HepG2 (cell line): ENCODE measurements around the gene DAO. TPM values are rescaled to one million over a fixed set of nuclear protein-coding genes. Genes with fewer than 3 reads are reported as not detected.

Experiments
- ATAC-seq: fragments of 200-7000 bp; cut with Tn5 transposase; 3 replicates; pipeline ENCODE4 v1.9.1; 2020; ENCODE audit warnings: mild to moderate bottlenecking, moderate library complexity
- BruUV-seq: library from RNA; stranded (reverse); fragments of 400-500 nt; replicated peaks from 2 replicates; lab custom pipeline; 2021; lab: Mats Ljungman, UMichigan
- CTCF ChIA-PET: fragments of 300-600 bp; formaldehyde crosslinking; extraction: SDS; loops from one replicate; lab custom pipeline; 2021; ENCODE audit warnings: low total read pairs, inconsistent platforms, low intra/inter-chr PET ratio; lab: Yijun Ruan, JAX
- POLR2A ChIA-PET: fragments of 350-600 bp; sonication (Branson Sonifier 250); formaldehyde crosslinking; loops from one replicate; lab custom pipeline; 2020; ENCODE audit warnings: antibody characterized with exemption, inconsistent platforms; lab: Yijun Ruan, JAX
- DNase-seq: peaks from one replicate; pipeline ENCODE4 v3.0.0-alpha.2; 2015; ENCODE audit warnings: low spot score
- FAIRE-seq: peaks from 3 replicates; lab custom pipeline; 2011; peaks lifted over from hg19 to GRCh38; lab: Jason Lieb, UNC
- H2AFZ ChIP-seq: one replicate; pipeline ENCODE4 v1.6.1; 2011; ENCODE audit warnings: low read length, inconsistent platforms
- H3K27ac ChIP-seq: fragments of 300-600 bp; 3 replicates; pipeline ENCODE4 v1.8.0; 2011; ENCODE audit warnings: mixed run types, mild to moderate bottlenecking, mixed read lengths, low read length, inconsistent platforms; ENCODE audit not compliant: insufficient read depth; ENCODE audit errors: extremely low read length
- H3K27me3 ChIP-seq, 2 experiments: fragments of 200-600 bp in 1 of 2; 2 replicates in 1 of 2; 3 replicates in 1 of 2; pipeline versions ENCODE4 v1.6.0 to v1.8.0; 2011; ENCODE audit warnings: low read length in 2 of 2, mild to moderate bottlenecking in 2 of 2, moderate library complexity in 2 of 2, inconsistent platforms in 1 of 2; ENCODE audit not compliant: insufficient read depth in 2 of 2, control insufficient read depth in 1 of 2
- H3K36me3 ChIP-seq, 2 experiments: fragments of 200-600 bp in 1 of 2; replicated peaks in 1 of 2; 2 replicates in 1 of 2; 3 replicates in 1 of 2; pipeline versions ENCODE4 v1.5.1 to v1.8.0; 2011; ENCODE audit warnings: low read length in 2 of 2, inconsistent platforms in 1 of 2; ENCODE audit not compliant: insufficient read depth in 2 of 2, control insufficient read depth in 1 of 2
- H3K4me1 ChIP-seq: 2 replicates; pipeline ENCODE4 v1.5.1; 2012; ENCODE audit warnings: low read length, inconsistent platforms; ENCODE audit not compliant: insufficient read depth
- H3K4me2 ChIP-seq: 2 replicates; pipeline ENCODE4 v1.6.0; 2011; ENCODE audit warnings: low read depth, low read length, inconsistent platforms
- H3K4me3 ChIP-seq, 3 experiments: fragments of 200-600 bp in 1 of 3; sonication (generic), shearing (Covaris generic) in 1 of 3; replicated peaks in 1 of 3; 2 replicates each; pipeline ENCODE4 v1.5.1; 2011 to 2016; ENCODE audit warnings: low read length in 3 of 3, inconsistent platforms in 2 of 3, low read depth in 2 of 3, mild to moderate bottlenecking in 2 of 3, control low read depth in 1 of 3, mixed read lengths in 1 of 3; ENCODE audit not compliant: insufficient read depth in 1 of 3
- H3K79me2 ChIP-seq: one replicate; pipeline ENCODE4 v1.6.1; 2011; ENCODE audit warnings: low read length, inconsistent platforms; ENCODE audit not compliant: insufficient read depth
- H3K9ac ChIP-seq: 2 replicates; pipeline ENCODE4 v1.6.0; 2011; ENCODE audit warnings: mild to moderate bottlenecking, low read depth, low read length, inconsistent platforms; ENCODE audit not compliant: insufficient read depth
- H3K9me3 ChIP-seq: 2 replicates; pipeline ENCODE4 v1.5.1; 2012; ENCODE audit warnings: mild to moderate bottlenecking, low read length
- H4K20me1 ChIP-seq: 2 replicates; pipeline ENCODE4 v1.6.0; 2011; ENCODE audit warnings: inconsistent platforms, mild to moderate bottlenecking, low read length, moderate library complexity; ENCODE audit not compliant: insufficient read depth
- HMGA1 ChIP-seq: sonication (generic); formaldehyde crosslinking; conservative IDR thresholded peaks from 2 replicates; pipeline ENCODE4 v1.4.0; 2020; ENCODE audit warnings: missing genetic modification reagents
- MAF1 ChIP-seq: sonication (generic); formaldehyde crosslinking; IDR thresholded peaks from 2 replicates; pipeline ENCODE4 v1.5.0; 2020; ENCODE audit warnings: missing genetic modification reagents, borderline replicate concordance
- MIER3 ChIP-seq: IDR thresholded peaks from 2 replicates; pipeline ENCODE4 v1.6.1; 2016; ENCODE audit warnings: missing compliant biosample characterization, borderline replicate concordance
- PHF21A ChIP-seq: sonication (generic); formaldehyde crosslinking; IDR thresholded peaks from 2 replicates; pipeline ENCODE4 v1.5.0; 2020; ENCODE audit warnings: mild to moderate bottlenecking, missing genetic modification reagents
- SALL2 ChIP-seq: sonication (generic); formaldehyde crosslinking; IDR thresholded peaks from 2 replicates; pipeline ENCODE4 v1.8.1; 2023; ENCODE audit warnings: mild to moderate bottlenecking, missing genetic modification reagents, inconsistent platforms
- ZNF207 ChIP-seq: fragments of 450-650 bp; IDR thresholded peaks from 2 replicates; pipeline ENCODE4 v1.6.1; 2016; ENCODE audit warnings: antibody characterized with exemption, borderline replicate concordance
- ZNF383 ChIP-seq: sonication (generic); formaldehyde crosslinking; IDR thresholded peaks from 2 replicates; pipeline ENCODE4 v1.4.0; 2020; ENCODE audit warnings: missing genetic modification reagents, mild to moderate bottlenecking, borderline replicate concordance
- ZNF616 ChIP-seq: sonication (generic); formaldehyde crosslinking; IDR thresholded peaks from 2 replicates; pipeline ENCODE4 v1.5.0; 2020; ENCODE audit warnings: low read depth, mild to moderate bottlenecking, missing genetic modification reagents
- ZSCAN20 ChIP-seq: sonication (generic); formaldehyde crosslinking; IDR thresholded peaks from 2 replicates; pipeline ENCODE4 v1.4.0; 2020; ENCODE audit warnings: missing genetic modification reagents, mild to moderate bottlenecking, borderline replicate concordance
- WGBS: methylation state at CpG from one replicate; pipeline ENCODE4 v1.1.6; 2017; ENCODE audit warnings: low lambda C conversion rate; 5-methylcytosine and 5-hydroxymethylcytosine counted together
- in situ Hi-C: cut with HindIII; loops from 2 replicates; pipeline ENCODE4 v1.10.0; 2017; ENCODE audit warnings: low pct_unique_long_range_greater_than_20kb; ENCODE audit not compliant: extremely low pct_ligation_motif_present
- intact Hi-C: fragments of 100-400 bp; cut with micrococcal nuclease; formaldehyde crosslinking; loops from one replicate; pipeline ENCODE4 v1.10.0; 2022; ENCODE audit not compliant: unreplicated experiment
- polyA plus RNA-seq, 8 experiments: library from polyadenylated mRNA; depleted of rRNA in 3 of 8; stranded (reverse) in 7 of 8; unstranded in 1 of 8; fragments of >200 nt; fragmentation: Illumina TruSeq in 4 of 8; extraction: Trizol in 4 of 8; gene quantifications; 2 replicates each; pipeline versions ENCODE4 v1.2.1 to v1.2.3, GENCODE V29; 2011 to 2016; ENCODE audit warnings: low read depth in 4 of 8, missing spikeins in 1 of 8, mixed read lengths in 1 of 8; ENCODE audit not compliant: insufficient read depth in 1 of 8
- total RNA-seq, 5 experiments: library from RNA; depleted of rRNA; stranded (reverse); fragments of >200 nt; fragmentation: Illumina TruSeq; extraction: Trizol; gene quantifications; 2 replicates each; pipeline ENCODE4 v1.2.3, GENCODE V29; 2016; ENCODE audit warnings: low read depth in 1 of 5
- TF ChIP-seq, protein P1 (sequence below): sonication (generic); formaldehyde crosslinking; IDR thresholded peaks from 2 replicates; pipeline ENCODE4 v1.4.0; 2020; ENCODE audit warnings: missing genetic modification reagents, mild to moderate bottlenecking, borderline replicate concordance

Gene DAO
- total and polyA plus RNA-seq, 2 of the 13 experiments (the other 11 are each of a cell fraction or from before 2014, with no cell fraction given) = 0.34 to 0.82 TPM

DNA sequence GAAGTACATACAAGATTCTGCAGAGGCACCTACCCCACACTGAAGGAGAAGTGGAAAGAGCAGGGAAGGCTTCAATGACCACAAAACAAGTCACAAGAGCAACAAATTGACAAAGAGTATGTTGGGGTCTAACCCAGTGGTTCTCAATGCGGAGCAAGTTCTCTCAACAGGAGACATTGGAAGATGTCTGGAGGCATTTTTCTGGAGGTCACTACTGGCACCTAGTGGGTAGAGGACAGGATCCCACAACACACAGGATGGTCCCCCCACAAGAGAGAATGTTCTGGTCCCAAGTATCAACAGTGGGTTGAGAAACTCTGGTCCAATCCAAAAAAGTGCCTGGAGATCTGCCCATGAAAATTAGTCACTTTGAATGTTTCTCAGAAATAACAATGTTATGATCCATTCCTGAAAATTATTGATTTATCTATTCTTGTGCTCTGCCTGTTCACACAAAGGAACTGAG lies 25.9 kb upstream of the DAO start:
- Histone ChIP-seq H2AFZ (no peak overlapping the region), H3K9me3 (no peaks in the 10 kb centered on the region), H3K4me2 (no peak overlapping the region), H3K9ac (no peak overlapping the region), H3K27ac (no peak overlapping the region), H3K27me3 (peaks cover 1 to 6% of the 10 kb centered on the region in 2 experiments; a peak in 1 of 5 replicates), H4K20me1 (peaks cover 3% of the 10 kb centered on the region; the same call in 1 of the 2 replicates), H3K4me3 (no peak overlapping the region), H3K4me1 (peaks cover 26% of the 10 kb centered on the region), H3K79me2 (peaks cover 14% of the 10 kb centered on the region), H3K36me3 (peaks cover 1 to 8% of the 10 kb centered on the region in 2 experiments; a peak in 3 of 5 replicates)
- DNase-seq (peak; percentile 6), FAIRE-seq (no peak), ATAC-seq (no peak)
- CTCF ChIA-PET = no interaction called here
- in situ Hi-C loops (no loop called here), intact Hi-C loops (no loop called here)
- POLR2A ChIA-PET = no interaction called here
- no peak for TF ChIP-seq SALL2 (CRISPR knock-in tag)
- TF ChIP-seq, protein P1, sequence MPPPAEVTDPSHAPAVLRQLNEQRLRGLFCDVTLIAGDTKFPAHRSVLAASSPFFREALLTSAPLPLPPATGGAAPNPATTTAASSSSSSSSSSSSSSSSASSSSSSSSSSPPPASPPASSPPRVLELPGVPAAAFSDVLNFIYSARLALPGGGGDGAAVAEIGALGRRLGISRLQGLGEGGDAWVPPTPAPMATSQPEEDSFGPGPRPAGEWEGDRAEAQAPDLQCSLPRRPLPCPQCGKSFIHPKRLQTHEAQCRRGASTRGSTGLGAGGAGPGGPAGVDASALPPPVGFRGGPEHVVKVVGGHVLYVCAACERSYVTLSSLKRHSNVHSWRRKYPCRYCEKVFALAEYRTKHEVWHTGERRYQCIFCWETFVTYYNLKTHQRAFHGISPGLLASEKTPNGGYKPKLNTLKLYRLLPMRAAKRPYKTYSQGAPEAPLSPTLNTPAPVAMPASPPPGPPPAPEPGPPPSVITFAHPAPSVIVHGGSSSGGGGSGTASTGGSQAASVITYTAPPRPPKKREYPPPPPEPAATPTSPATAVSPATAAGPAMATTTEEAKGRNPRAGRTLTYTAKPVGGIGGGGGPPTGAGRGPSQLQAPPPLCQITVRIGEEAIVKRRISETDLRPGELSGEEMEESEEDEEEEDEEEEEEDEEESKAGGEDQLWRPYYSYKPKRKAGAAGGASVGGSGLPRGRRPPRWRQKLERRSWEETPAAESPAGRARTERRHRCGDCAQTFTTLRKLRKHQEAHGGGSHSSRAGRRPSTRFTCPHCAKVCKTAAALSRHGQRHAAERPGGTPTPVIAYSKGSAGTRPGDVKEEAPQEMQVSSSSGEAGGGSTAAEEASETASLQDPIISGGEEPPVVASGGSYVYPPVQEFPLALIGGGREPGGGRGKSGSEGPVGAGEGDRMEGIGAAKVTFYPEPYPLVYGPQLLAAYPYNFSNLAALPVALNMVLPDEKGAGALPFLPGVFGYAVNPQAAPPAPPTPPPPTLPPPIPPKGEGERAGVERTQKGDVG = no peak
- no peak for TF ChIP-seq ZSCAN20 (CRISPR knock-in tag)
- no peak for TF ChIP-seq ZNF383 (CRISPR knock-in tag)
- TF ChIP-seq MAF1 (CRISPR knock-in tag) = no peak
- no peak for TF ChIP-seq HMGA1
- TF ChIP-seq ZNF207 = no peak
- no peak for TF ChIP-seq ZNF616
- no peak for TF ChIP-seq MIER3
- TF ChIP-seq PHF21A = no peak
- BruUV-seq = no TSS peak
- 100% methylated on average over 1 of the region's 1 CpG for WGBS
